IPS-18c (cell line): ENCODE results near the gene ITM2C.
A peak's percentile ranks its signal among the peaks of the same experiment; 100 is the strongest.

Experiments used
- H3K4me3 ChIP-seq: 2 replicates; pipeline ENCODE4 v1.7.0; 2013; ENCODE audit warnings: low read depth, mild to moderate bottlenecking, low read length, moderate library complexity; ENCODE audit not compliant: insufficient read depth
- H3K9me3 ChIP-seq: one replicate; pipeline ENCODE4 v1.6.1; 2013; ENCODE audit warnings: mild to moderate bottlenecking, low read length, moderate library complexity; ENCODE audit not compliant: control insufficient read depth, insufficient read depth

ITM2C gene

DNA sequence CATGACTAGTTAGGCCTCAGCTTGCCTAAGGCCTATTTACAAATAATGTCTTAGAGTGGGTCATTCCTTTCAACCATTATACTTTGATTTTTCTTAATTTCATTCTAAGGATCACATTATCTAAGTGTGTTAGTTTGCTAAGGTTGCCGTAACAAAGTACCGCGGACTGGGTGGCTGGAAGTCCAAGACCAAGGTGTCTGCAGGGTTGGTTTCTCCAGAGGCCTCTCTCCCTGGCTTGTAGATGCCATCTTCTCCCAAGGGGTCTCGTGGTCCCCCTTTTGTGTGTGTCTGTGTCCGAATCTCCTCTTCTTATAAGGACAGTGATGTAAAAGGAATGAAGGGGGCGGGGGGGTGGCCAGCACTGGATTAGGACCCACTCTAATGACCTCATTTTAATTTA is 18.4 kb upstream of the ITM2C start:
- no peaks in the 10 kb centered on the region for H3K9me3 ChIP-seq

DNA sequence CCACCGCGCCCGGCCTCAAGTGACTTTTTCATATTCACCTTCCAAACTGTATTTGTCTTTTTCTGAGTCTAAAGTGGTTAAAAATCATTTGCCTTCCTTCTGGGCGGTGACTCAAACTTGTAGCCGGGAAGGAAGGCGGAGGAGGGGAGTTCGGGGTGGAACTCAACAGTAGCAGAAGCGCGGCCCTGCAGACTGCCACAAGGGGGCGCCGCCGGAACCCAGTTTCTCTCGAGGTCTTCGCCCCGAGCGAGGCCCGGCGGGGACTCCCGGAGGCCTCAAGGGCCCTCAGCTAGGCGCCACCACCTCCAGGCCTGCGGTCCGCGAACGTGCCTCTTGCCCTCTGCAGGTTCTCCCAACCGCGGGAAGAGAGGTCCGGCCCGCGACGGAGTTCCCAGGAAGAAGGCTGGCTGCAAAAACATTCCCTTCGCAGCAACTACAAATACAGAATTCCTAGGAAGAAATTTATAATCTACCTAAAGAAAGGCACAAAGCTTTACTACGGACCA is 16.8 kb upstream of the ITM2C start:
- H3K9me3 ChIP-seq = no peaks in the 10 kb centered on the region
- no peak overlapping the region for H3K4me3 ChIP-seq

More for the DNA sequence above, 18.4 kb upstream of the ITM2C start:
- no peak overlapping the region for H3K4me3 ChIP-seq

DNA sequence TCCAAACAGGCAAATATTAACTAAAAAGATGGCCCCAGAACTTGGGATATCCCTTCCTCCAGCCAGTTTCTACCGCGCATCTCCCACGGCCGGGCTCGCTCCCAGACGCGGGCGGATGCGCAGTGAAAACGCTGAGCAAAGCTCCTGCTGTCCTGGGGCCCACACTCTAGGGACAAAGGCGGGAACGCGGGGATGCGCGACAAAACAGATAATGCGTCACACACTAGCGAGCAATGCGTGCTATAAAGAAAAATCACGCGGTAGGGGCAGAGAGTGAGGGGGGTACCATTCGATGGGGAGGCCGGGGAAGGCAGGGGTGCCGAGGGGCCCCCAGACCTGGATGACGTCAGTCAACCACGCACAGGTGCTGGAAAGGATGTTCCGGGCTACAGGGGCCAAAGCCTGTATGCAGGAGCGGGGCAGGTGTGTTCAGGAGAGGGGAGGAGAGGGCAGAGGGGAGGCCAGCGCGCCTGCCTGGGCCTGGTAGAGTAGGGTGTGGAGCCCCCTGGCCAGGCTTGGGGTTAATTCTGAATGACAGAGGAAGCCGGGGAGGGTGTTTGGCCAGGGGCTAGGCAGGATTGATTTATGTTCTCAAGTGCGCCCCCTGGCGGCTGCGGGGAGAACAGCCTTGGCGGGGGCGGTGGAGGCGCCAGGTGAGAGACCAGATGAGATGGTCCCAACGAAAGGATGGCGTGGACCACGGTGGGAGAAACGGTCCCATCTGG is 14.9 kb upstream of the ITM2C start:
- H3K4me3 ChIP-seq = no peak overlapping the region
- H3K9me3 ChIP-seq = no peaks in the 10 kb centered on the region

DNA sequence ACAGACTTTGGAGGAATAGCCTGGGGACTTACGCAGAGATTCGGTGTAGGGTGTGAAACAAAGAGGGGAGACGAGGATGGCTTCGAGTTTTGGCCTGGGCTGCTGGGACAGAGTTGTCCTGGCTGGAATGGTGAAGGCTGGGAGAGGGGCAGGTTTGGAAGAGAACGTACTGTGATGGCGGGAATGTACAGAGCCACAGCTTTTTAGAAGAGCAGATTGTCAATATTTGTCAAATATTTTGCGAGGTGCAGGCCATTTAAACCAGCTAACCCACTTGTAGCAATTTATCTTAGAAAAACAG is 14.4 kb upstream of the ITM2C start:
- H3K9me3 ChIP-seq = no peaks in the 10 kb centered on the region
- no peak overlapping the region for H3K4me3 ChIP-seq

DNA sequence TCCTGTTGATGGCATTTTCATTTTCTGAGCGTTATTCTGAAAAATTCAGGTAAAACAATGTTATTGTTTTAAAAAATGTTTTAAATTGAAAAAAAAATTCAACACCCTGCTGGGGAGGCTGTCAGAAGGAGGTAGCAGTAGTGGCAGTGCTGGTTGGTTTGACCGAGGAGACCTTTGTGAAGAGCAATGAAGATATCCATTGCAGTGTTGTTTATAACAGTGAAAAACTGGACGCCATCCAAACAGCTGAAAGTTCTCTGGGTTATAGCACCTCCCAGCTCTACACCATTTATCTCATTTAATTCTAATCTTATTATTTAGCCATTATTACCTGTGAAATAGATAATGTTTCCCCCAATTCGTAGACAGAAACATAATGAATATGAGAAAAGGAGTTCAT is 12.6 kb upstream of the ITM2C start:
- Histone ChIP-seq H3K4me3 (no peak overlapping the region), H3K9me3 (no peaks in the 10 kb centered on the region)

DNA sequence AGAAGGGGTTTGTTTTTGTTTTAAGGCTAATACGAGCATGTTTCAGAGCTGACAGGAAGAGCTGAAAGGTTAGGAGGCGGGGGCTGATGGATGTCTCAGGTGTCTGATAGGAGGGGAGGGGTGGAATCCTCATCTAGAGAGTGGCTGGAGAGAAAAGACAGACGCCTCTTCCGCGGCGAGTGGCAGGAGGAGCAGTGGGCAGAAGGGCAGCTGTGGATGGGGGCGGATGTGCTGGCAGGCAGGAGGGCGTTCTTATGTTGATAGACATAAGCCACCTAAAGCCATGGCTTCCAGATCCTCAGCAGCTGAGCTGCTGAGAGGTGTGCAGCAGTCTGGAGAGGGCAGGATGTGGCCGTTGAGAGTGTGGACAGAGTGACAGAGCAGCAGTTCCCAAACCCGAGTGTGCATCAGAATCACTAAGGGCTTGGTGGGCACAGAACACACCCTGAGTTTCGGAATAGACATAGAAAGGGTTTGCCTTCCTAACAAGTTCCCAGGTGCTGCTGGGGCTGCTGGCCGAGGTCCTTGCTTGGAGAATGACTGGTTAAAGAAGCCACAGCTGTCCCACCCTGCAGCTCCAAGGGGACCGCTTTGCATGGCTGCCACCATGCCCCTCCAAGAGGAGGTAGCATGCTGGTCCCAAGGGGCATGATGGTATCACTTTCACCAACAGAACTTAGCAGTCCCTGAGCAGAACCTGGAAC is 3.0 kb upstream of the ITM2C start:
- no peaks in the 10 kb centered on the region for H3K9me3 ChIP-seq
- no peak overlapping the region; the same call in 1 of the 2 replicates for H3K4me3 ChIP-seq

DNA sequence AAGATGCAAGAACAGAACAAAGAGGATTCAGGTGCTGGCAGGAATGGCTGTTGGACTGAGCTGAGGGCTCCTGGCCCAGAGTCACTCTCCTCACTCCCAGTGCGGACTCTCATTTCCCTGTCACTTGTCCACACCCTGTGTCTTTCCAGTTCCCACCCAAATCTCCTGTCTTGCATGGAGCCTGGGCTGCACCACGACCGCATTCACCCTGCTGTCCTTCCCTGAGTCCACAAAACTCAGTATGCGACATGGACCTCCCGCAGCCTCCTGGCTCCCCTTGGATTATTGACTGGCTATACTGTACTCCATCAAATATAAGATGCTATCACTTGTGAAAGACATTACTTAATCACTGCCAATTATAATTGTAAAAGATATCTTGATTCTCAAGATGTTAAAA is 2.5 kb upstream of the ITM2C start:
- no peak overlapping the region for H3K4me3 ChIP-seq

DNA sequence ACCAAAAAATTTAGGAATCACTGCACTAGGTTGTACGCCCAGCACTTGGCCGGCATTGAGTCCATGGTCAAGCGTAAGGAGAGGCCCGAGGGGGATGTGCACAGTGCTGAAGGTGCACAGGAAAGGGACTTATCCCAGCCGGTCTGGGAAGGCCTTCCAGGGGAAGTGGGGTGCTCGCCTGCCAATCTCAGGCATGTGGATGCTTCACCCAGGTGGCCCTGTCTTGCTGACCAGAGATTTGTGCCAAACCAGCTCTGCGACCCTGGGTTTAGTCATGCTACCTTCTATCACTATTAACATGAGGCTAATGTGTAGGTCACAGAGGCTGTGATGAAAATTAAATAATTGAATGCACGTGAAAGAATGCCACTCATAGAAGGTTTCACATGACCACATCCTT is 1.7 kb upstream of the ITM2C start:
- no peaks in the 10 kb centered on the region for H3K9me3 ChIP-seq

More for the DNA sequence above, 2.5 kb upstream of the ITM2C start:
- H3K9me3 ChIP-seq = no peaks in the 10 kb centered on the region

DNA sequence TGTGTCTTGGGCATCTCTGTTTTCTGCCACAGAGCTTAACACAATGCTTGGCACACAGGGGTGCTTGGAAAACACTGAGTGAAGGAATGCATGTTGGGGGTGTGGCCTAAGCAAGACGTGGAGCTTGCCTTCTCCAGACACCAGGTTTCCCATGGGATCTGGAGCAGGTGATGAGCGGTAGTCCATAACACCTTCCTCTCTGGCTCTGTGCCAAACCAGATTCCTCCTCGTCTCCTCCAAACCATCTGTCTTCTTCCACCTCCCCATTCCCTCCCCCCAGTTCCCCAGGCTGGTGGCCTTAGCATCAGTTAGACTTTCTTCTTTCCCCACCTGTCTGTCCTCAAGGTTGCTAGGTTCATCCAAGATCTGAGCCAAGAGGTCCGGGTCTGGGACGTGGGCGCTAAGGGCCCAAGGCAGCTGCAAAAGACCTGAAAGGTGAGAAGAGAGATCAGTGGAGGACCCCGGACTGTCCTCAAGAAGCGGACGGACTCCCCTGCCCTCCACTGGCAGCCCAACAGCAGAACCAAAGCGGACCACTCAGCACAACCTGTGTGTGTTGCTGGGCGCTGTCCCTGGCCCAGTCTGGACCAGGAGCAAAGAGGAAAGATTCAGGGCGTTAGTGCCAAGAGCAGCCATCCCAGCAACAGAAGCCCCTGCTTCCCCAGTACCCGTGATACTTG is 1.2 kb upstream of the ITM2C start:
- H3K4me3 ChIP-seq = peak overlapping the region; percentile 56; the same call in 1 of the 2 replicates
- H3K9me3 ChIP-seq = no peaks in the 10 kb centered on the region

More for the DNA sequence above, 1.7 kb upstream of the ITM2C start:
- H3K4me3 ChIP-seq = no peak overlapping the region

DNA sequence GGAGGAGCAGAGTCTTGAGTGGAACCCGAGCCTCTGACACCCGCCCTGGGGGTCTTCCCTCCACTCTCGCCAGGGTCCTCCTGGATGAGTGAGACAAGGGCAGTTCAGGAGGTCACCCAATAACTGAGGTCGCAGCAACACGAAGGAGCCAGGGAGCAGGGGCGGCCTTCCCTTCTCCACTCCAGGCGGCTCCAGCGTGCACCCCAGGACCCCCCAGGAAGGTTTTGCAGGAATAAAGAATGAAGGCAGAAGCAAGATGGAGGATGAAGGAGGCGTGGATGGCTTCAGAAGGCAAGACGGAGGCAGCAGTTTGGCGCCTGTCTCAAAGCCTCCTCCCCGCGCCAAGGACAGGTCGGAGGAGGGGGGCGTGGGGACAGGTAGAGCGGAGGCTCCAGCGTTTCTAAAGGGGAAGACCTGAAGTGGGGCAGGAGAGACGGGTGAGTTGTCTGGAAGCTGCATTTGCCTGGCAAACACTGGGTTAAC is 579 bp upstream of the ITM2C start:
- no peaks in the 10 kb centered on the region for H3K9me3 ChIP-seq
- peak overlapping the region; percentile 56 for H3K4me3 ChIP-seq

DNA sequence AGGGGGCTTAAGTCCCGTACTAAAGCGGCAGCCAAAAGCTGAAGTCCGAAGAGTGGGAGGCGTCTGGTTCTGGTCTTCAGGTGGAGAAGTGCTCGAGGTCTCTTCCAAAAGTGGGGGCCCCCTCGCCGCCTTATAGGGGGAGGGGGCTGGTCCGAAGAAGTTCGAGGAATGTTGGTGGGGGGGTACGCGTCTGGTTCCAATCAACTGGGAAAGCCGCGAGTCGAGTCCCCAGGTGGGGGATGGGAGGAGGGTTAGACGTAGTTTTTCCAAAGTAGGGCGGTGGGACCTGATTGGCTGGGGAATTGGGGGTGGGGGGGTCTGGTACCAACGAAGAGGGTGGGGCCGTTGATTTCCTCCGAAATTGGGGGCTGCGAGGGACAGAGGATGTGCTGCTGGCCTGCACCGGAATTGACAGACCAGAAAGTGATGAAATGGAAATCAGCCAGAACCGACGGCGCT is 594 bp downstream of the ITM2C start:
- Histone ChIP-seq H3K9me3 (no peaks in the 10 kb centered on the region), H3K4me3 (peak overlapping the region; percentile 88)

DNA sequence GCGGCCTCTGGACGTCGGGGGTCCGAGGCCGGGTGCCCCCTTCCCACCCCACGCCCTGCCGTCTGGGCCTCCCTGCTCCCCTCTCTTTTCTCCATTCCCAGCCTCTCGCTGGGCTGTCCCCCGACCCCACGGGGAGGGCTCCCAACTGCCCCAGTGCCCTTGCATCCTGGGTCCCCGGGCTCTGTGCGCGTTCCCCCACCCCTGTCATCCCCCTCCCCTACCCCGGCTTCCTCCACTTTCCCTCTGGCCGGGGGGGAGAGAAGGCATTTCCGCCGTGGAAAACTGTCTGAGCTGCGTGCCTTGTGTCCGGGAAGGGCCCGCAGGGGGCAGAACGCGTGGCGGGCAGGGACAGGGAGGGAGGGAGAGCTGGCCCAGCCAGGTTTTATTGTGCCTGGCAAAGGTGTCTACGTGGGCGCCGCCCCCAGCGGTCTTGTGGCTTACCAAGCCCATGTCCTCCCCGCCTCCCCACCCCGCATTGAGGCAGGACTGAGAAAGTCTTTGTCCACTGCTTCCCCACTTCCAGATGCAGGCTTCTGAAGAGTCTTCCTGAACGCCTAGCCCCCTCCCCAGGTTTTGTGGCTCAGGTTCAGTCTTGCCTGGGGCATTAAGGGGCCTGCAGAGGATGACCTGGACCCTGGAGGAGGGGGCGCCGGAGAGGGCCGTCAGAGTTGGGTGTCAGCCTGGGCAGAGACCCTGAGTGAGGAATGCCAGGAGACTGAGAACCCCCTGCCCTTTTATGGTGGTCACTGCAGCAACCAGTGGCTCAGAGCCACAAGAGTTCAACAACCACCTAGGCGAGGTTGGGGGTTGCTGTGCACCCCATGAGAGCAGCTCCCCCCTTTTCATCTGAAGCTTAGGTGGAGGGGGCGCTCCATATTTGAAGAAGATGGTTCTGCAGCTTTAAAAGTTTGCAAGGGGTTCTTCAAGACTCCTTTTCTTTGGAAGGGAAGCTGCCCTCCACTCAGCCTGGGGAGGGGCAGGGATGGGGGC is 1.3 kb downstream of the ITM2C start:
- H3K9me3 ChIP-seq = no peaks in the 10 kb centered on the region
- peak overlapping the region; percentile 88 for H3K4me3 ChIP-seq

DNA sequence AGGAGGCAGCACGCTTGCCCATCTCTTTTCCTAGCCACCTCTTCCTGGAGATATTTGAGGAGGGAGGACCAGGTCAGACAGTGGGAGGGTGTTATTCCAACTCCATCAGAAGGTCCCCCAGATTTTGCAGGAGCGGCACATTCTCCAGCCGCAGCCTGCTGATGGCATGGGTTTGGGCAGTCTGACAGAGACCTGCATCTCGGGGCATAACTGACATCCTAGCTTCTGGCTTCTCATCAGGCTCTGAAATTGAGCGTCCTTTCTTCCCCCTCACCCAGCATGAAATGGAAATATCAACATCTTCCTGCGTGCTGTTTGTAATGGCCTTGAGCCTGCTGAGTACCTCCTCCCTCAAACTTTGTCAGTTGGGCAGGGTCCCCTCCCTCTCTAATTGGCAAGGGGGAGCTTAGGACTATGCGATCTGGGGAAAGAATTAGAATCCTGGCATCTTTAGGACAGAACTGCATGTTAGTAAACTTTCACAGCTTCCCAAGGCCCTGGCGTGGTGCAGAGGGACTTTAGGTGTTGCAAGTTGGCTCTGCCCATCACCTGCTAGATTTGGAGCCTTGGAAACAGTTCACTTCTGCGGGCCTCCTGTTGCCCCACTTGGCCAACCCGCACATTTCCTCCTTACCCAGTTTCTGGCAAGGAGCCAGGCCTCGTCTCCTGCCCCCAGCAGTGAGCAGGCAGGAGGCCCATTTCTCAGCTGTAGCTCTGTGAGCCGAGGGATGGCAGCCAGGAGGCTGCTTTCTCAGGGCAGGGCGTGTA is 2.2 kb downstream of the ITM2C start:
- Histone ChIP-seq H3K4me3 (peak overlapping the region; percentile 88), H3K9me3 (no peaks in the 10 kb centered on the region)

DNA sequence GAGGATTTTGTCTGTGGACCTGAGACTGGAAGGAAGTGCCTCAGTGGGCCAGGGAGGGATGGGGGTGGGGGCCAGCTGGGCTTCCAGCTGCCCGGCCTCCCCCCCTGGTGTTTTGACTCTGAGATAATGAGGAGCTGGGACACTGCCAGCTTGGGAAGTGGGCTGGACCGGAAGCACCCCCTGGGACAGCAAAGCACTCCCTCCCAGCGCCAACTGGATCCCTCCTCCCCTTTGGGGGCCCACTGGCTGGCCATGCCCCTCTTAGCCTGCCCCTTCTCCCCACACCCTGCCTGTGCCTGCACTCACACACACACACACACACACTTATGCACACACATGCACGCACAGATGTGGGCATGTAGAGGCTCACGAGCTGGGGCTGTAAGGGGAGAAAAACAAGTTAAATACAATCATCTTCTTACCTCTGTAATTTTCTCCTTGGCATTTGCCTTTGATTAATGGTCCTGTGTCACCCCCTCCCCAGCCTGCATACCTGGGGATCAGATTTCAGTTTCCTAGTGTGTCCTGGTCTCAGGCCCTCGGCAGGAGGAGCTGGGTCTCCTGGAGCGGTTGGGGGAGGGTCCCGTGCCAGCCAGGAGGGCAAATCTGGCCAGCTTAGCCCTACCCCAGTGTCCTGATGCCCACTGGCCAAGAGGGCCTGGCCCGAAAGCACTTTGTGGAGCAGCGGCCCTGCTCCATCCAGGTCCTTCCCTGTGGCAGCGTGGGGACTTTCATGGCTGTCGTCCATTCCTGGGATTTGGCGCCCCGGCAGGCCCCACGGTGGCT is 3.6 kb downstream of the ITM2C start:
- Histone ChIP-seq H3K4me3 (peak overlapping the region; percentile 11), H3K9me3 (no peaks in the 10 kb centered on the region)
